Measurements from ENCODE around the gene MTMR10. TPM values are rescaled to one million over a fixed set of nuclear protein-coding genes. Genes with fewer than 3 reads are reported as not detected.

The MTMR10 gene
- polyA plus RNA-seq, 2 of the 4 experiments (the other 2 are of a cell fraction), result 11.9 to 23.1 TPM

DNA sequence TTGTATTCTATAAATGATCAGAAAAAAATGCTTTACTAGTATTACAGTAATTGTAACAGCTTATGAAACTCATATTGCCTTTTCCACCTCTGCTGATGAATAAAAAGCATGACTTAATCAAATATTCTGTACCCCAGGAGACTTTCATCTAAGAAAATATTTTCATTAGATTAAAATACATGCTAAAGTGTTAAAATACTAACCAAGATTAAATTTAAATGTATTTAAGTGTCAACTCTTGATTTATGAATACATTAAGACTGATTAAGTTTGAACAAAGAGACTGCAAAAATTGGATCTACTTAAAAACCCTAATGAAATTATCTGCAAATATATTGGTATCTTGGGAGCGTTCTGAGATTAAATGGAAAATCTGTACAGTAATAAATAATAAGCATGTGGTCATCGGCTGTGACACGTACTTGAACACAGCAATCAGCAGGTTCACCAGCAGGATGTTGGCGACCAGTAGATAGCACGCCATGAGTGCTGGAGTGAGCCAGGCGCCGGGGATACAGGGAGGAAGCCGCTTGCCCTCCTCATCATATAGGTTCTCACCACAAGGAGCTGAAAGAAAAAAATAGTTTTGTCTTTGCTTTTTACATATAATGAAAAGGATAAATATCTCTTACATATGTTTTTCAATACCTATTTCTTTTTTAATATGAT is 36.6 kb upstream of the MTMR10 start (continued):
- no peak for TF ChIP-seq ZNF302 (CRISPR knock-in tag; IDR thresholded peaks at IDR 0.05)

DNA sequence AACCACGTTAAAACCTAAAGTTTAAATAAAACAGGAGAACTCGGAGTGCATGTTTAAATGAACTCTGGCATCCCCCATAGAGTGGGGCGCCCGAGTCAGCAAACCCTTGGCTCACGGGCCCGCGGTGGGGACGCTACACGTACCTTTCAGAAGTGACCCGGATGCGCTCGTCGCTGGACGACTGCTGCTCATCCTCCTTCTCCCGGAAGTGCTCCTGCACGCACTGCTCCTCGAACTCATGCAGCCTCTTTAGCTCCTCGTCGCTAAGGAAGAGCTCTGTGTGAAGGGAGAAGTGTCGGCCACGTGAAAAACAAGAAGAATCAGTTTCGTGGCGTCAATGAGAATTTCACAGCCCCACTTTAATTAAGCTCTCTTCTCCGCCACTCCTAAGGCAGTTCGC is 34.6 kb upstream of the MTMR10 start:
- peaks cover 18% of the 10 kb centered on the region for H3K4me1 ChIP-seq
- WGBS (ENCODE audit: missing lambda C conversion rate), result 94% methylated on average over 25 of the region's 25 CpGs
- DNase-seq (ENCODE audit: low read depth in 1 of 2, low spot score in 1 of 2) (no peak), FAIRE-seq (no peak), ATAC-seq (no peak)
- no peak overlapping the region for H3K4me3 ChIP-seq
- POLR2A ChIA-PET, result no interaction called here
- TF ChIP-seq EHF (CRISPR knock-in tag; IDR thresholded peaks at IDR 0.05) (no peak), TP53 (CRISPR knock-in tag; IDR thresholded peaks at IDR 0.05) (no peak), HMGXB4 (CRISPR knock-in tag; IDR thresholded peaks at IDR 0.05; ENCODE audit: borderline replicate concordance) (no peak), JUN (IDR thresholded peaks at IDR 0.05) (no peak), PHF8 (IDR thresholded peaks at IDR 0.05; ENCODE audit: borderline replicate concordance, low read depth) (no peak), POLR2A (IDR thresholded peaks at IDR 0.05; ENCODE audit: low read length) (no peak), SREBF2 (IDR thresholded peaks at IDR 0.05) (no peak), KDM5A (IDR thresholded peaks at IDR 0.05) (no peak), HEYL (CRISPR knock-in tag; IDR thresholded peaks at IDR 0.05) (no peak), BHLHE40 (IDR thresholded peaks at IDR 0.05; ENCODE audit: low read depth, low read length) (no peak), CEBPB (IDR thresholded peaks at IDR 0.05) (no peak), NPAS2 (CRISPR knock-in tag; IDR thresholded peaks at IDR 0.05; ENCODE audit: borderline replicate concordance) (no peak), HOXB13 (CRISPR knock-in tag; IDR thresholded peaks at IDR 0.05; ENCODE audit: low read depth) (no peak)
- TF ChIP-seq, protein P1, sequence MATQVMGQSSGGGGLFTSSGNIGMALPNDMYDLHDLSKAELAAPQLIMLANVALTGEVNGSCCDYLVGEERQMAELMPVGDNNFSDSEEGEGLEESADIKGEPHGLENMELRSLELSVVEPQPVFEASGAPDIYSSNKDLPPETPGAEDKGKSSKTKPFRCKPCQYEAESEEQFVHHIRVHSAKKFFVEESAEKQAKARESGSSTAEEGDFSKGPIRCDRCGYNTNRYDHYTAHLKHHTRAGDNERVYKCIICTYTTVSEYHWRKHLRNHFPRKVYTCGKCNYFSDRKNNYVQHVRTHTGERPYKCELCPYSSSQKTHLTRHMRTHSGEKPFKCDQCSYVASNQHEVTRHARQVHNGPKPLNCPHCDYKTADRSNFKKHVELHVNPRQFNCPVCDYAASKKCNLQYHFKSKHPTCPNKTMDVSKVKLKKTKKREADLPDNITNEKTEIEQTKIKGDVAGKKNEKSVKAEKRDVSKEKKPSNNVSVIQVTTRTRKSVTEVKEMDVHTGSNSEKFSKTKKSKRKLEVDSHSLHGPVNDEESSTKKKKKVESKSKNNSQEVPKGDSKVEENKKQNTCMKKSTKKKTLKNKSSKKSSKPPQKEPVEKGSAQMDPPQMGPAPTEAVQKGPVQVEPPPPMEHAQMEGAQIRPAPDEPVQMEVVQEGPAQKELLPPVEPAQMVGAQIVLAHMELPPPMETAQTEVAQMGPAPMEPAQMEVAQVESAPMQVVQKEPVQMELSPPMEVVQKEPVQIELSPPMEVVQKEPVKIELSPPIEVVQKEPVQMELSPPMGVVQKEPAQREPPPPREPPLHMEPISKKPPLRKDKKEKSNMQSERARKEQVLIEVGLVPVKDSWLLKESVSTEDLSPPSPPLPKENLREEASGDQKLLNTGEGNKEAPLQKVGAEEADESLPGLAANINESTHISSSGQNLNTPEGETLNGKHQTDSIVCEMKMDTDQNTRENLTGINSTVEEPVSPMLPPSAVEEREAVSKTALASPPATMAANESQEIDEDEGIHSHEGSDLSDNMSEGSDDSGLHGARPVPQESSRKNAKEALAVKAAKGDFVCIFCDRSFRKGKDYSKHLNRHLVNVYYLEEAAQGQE (IDR thresholded peaks at IDR 0.05), result no peak
- H3K4me2 ChIP-seq, result no peak overlapping the region
- CTCF ChIA-PET, result interaction anchor here (1.1 to 1.5 kb wide), 3 partner anchors 10 to 175 kb away, joined by 3 to 4 read pairs (median 3); no protein-coding TSS in a partner anchor
- no peaks in the 10 kb centered on the region for H3K9me3 ChIP-seq
- H3K27ac ChIP-seq, result no peak overlapping the region

GRCh38 chr15:31024979-31025378 is 33.6 kb upstream of the MTMR10 start:
- Histone ChIP-seq H3K27ac (peak overlapping the region; percentile 33 to 67; a peak in 4 of 6 replicates), H3K4me1 (peaks cover 18% of the 10 kb centered on the region), H3K4me3 (no peak overlapping the region), H3K4me2 (peak overlapping the region; percentile 70), H3K9me3 (no peaks in the 10 kb centered on the region)
- ATAC-seq, result peak; percentile 44; a peak in 4 of 6 replicates
- DNase-seq (ENCODE audit: low read depth in 1 of 2, low spot score in 1 of 2), result no peak
- FAIRE-seq, result no peak
- ChIA-PET CTCF (interaction anchor here (0.8 to 2.7 kb wide), 4 partner anchors 11 to 104 kb away, joined by 3 to 11 read pairs (median 3); no protein-coding TSS in a partner anchor), POLR2A (interaction anchor here (1.7 kb wide), 1 partner anchor 33 kb away, joined by 5 read pairs; no protein-coding TSS in a partner anchor)
- WGBS (ENCODE audit: missing lambda C conversion rate), result 47% methylated on average over 3 of the region's 3 CpGs
- TF ChIP-seq HOXB13 (CRISPR knock-in tag; IDR thresholded peaks at IDR 0.05; ENCODE audit: low read depth), result no peak
- no peak for TF ChIP-seq RARB (CRISPR knock-in tag; IDR thresholded peaks at IDR 0.05)
- no peak for TF ChIP-seq CEBPB (IDR thresholded peaks at IDR 0.05)
- no peak for TF ChIP-seq ESRRA (IDR thresholded peaks at IDR 0.05; ENCODE audit: borderline replicate concordance, low read length)

Data from A549 (cell line).